HG03280 (cell line): Measurements from ENCODE around the gene RFNG.
"Not testable (repeated sequence)": the region's sequence is repeated elsewhere in the genome, so short reads cannot be mapped to it uniquely, and the experiment has no call there.

ENCODE experiments used
- ATAC-seq: cut with Tn5 transposase; IDR thresholded peaks from one replicate; pipeline ENCODE4 v1.9.1; 2021; ENCODE audit warnings: mild to moderate bottlenecking, moderate library complexity; ENCODE audit not compliant: unreplicated experiment

Gene RFNG

GRCh38 chr17:82046903-82047302, 4.7 kb downstream of the RFNG start:
- no peak for ATAC-seq

DNA sequence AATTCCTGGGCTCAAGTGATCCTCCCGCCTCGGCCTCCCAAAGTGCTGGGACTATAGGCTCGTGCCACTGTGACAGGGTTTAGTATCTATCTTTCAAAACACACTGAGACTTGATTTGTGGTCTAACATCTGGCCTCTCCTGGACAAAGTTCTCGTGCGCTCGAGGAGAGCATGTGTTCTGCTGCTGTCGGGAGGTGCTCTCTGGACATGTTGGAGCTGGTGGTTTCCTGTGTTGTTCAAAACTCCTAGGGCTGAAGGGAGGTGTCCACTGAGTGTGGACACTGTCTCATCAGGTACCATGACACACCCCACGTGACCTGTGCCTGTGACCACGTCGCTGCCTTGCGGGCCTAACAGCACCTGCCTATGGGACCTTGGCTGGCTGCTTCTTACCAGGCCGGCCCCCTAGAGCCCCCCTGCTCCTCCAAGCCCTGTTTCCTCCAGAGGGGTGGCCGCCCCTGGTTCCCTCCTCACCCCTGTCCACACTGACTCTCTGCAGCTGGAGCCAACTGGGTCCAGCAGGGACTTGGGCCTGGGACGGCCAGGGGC, 5.6 kb downstream of the RFNG start:
- ATAC-seq, result no peak

GRCh38 chr17:82043507-82043906, 8.1 kb downstream of the RFNG start:
- no peak for ATAC-seq

- no peak for ATAC-seq
Observed at GRCh38 chr17:82042649-82043048, 9.0 kb downstream of the RFNG start.

DNA sequence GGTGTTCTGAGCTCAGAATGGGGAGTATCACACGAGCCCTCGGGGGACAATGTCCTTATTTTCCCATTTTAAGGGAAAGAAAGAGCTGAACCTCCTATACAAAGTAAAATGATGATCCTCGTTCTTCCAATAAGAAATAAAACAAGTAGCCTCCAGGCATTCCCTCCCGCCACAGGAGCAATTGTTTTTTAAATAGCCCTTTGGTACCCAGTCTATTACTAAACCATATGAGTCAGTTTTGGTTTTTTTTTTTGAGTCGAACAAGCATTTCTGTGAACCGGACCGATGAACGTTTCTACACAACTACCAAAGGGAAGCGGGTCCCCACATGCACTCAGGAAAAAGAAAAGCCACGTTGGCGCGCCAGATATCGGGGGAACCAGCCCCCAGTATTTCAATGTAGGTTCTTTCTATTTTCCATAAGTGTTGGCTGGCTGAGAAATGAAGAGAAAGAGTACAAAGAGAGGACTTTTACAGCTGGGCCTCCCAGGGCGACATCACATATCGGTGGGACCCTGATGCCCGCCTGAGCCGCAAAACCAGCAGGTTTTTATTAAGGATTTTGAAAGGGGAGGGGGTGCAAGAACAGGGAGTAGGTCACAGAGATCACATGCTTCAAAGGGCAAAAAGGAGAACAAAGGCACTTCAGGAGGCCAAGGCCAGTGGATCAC, 10.3 kb downstream of the RFNG start:
- ATAC-seq, result no peak

DNA sequence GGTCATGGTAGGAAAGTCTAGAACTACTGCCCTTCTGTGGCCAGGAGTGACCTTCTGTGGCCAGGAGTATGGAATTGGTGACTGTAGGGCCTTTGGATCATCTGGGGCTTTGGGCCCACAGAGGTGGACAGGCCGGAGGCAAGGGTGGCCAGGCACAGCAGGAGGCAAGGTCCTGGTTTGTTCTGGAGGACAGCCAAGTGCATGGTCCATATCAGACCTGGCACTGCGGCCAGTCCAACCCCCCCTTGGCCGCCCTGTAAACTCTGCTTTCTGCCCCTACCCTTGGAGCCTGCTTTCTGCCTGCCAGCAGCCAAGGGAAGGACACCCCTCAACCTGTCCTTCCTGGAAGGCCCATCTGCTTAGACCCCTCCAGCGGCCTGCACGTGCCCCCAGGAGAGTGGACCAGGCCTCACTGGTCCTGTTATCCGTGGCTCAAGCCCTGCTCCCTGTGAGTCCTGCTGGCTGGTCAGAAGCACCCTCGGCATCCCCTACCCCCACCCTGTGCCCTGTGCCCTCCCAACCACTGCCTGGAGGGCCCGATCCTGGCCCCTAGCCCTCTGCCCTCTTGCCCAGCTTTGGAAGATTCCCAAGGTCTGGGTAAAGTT, 11.8 kb downstream of the RFNG start:
- no peak for ATAC-seq

DNA sequence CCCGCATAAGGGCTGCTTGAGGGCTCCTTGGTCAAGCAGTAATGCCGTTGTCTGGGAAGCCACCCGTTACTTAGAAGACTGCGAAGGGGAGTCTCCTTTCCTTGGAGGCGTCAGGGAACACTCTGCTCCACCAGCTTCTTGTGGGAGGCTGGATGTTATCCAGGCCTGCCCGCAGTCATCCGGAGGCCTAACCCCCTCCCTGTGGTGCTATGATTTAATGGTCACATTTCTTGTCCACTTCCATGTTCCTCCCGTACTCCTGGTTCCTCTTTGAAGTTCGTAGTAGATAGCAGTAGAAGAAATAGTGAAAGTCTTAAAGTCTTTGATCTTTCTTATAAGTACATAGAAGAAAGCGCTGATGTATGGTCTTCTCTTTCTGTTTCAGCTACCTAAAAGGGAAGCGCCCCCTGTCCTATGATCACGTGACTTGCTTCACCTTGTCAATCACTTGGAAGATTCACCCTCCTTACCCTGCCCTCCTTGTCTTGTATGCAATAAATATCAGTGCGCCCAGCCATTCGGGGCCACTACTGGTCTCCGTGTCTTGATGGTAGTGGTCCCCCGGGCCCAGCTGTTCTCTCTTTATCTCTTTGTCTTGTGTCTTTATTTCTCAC, 12.7 kb downstream of the RFNG start:
- not testable (repeated sequence) for ATAC-seq

DNA sequence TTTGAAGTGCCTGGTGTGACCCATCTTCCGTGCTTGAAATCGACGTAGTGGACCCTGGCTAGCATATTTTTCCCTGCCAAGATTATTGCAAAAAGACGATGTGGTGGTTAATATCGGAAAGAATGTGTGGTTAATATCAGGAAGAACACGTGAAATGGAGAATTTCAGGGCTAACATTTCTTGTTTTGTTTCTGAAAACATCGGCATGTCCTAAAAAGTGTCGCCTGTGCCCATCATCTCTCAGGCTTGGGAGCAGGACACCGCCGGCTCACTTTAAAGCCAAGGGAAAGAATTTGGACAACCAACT, 13.8 kb downstream of the RFNG start:
- no peak for ATAC-seq

GRCh38 chr17:82037092-82037888, 14.3 kb downstream of the RFNG start, which contains the start of gene DCXR:
Gene DCXR (minus strand): TSS chr17:82037697. CDS start chr17:82037682, 15 bp downstream.
- peak; percentile 90 for ATAC-seq

- ATAC-seq, result no peak
Observed at GRCh38 chr17:82036634-82037091, 14.9 kb downstream of the RFNG start.

GRCh38 chr17:82035956-82036633, 15.5 kb downstream of the RFNG start:
- ATAC-seq, result no peak

DNA sequence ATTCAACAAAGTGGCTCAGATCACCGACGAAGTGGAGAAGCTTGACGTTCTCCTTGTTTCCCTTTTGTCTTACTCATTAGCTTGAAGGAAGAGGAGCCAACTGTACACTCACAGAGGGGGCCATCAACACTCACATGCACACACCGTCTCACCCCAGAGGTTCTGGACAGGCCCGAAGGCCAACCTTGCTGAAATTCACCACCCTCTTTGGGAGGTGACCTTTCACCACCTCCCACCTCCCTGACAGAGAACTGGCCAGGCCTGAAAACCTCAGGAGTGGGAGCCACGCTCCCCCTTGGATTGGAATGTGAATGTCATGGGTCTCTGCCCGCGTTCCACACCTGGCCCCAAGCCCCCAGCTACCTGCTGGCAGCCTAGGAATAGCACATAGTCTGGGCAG, 16.1 kb downstream of the RFNG start:
- ATAC-seq, result no peak

DNA sequence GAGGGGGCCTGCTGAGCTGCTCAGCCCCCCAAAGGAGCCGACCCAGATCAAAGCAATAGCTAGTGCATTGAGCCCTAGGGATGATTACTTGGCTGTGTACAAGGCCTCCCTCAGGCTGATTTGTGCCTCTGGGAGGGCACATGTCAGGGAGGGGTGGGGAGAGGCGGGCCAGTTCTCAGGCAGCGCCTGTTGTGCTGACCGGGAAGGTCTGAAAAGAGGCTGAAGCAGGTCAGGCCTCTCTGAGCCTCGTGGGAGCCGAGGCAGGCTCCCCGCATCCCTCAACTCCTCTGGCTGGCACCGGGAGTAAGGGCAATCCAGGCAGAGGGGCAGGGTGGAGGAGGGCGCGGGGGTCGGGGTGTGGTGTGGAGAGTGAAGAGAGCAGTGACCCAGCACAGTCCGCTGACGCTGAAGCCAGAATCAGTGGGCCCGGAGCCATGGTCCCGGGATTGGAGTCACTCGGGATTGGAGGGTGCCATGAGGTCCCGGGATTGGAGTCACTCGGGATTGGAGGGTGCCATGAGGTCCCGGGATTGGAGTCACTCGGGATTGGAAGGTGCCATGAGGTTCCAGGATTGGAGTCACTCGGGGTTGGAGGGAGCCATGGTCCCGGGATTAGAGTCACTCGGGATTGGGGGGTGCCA, 17.1 kb downstream of the RFNG start:
- ATAC-seq, result no peak

GRCh38 chr17:82033359-82034085, 18.1 kb downstream of the RFNG start:
- ATAC-seq, result no peak

- no peak for ATAC-seq
Observed at GRCh38 chr17:82031885-82032627, 19.6 kb downstream of the RFNG start.

GRCh38 chr17:82031303-82031884, 20.2 kb downstream of the RFNG start, which contains the start of gene RAC3:
Gene RAC3 (plus strand): TSS chr17:82031678. CDS start chr17:82031762, 84 bp downstream.
- no peak for ATAC-seq

- peak; percentile 43 for ATAC-seq
Observed at GRCh38 chr17:82030470-82031302, 20.9 kb downstream of the RFNG start.
